GM06990 (cell line): ENCODE measurements around the gene RAPGEF2.

Source experiments
- DNase-seq: peaks from one replicate; pipeline ENCODE4 v3.0.0-alpha.2; 2011; ENCODE audit not compliant: insufficient read length; ENCODE audit errors: extremely low read depth
- H3K27me3 ChIP-seq: replicated peaks from 2 replicates; pipeline ENCODE4 v1.6.0; 2011; ENCODE audit warnings: low read length; ENCODE audit not compliant: control insufficient read depth, insufficient read depth
- H3K36me3 ChIP-seq: 2 replicates; pipeline ENCODE4 v1.5.1; 2011; ENCODE audit warnings: low read length; ENCODE audit not compliant: control insufficient read depth, insufficient read depth
- H3K4me3 ChIP-seq: replicated peaks from 2 replicates; pipeline ENCODE4 v1.5.1; 2011; ENCODE audit warnings: low read depth, mild to moderate bottlenecking, control low read depth, low read length
- CTCF ChIP-seq: IDR thresholded peaks from 2 replicates; pipeline ENCODE4 v1.5.1; 2011; ENCODE audit warnings: low read length, control low read depth, mild to moderate bottlenecking, inconsistent platforms; ENCODE audit not compliant: insufficient read depth, poor library complexity, severe bottlenecking

Gene RAPGEF2

DNA sequence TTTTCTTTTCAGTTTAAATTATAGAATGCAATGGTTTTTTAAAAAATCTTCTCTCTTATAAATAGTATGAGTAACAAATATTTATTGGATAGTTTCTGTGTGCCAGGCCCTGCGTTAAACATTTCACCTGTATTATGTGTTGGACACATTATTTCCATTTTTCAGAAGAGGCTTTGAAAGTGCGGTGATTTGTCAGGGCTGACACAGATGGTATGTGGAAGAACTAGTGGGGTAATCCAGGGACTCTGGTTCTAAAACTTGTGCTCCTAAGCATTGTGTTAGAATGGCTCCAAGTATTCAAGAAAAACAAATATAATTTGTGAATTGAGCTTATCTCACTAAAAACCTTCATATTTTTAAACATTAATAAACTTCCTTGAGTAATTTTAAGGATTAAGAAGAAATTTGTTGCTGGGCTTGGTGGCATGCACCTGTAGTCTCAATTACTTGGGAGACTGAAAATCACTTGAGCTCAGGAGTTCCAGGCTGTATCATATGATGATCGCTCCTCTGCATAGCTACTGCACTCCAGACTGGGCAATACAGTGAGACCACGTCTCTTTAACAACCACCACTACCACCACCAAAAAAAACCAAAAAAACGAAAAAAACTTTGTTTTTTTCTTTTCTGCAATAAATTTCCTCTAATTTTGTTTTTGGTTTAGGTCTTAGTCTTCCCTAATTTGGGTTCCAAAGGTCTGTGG, 40.0 kb downstream of the RAPGEF2 start:
- Histone ChIP-seq H3K4me3 (no peak overlapping the region), H3K27me3 (no peaks in the 10 kb centered on the region), H3K36me3 (no peaks in the 10 kb centered on the region)
- DNase-seq = no peak
- no peak for TF ChIP-seq CTCF

- Histone ChIP-seq H3K27me3 (no peaks in the 10 kb centered on the region), H3K36me3 (no peaks in the 10 kb centered on the region), H3K4me3 (no peak overlapping the region)
- TF ChIP-seq CTCF = no peak
- no peak for DNase-seq
Observed at GRCh38 chr4:159143687-159144086, 40.8 kb downstream of the RAPGEF2 start.

GRCh38 chr4:159144112-159144694, 41.3 kb downstream of the RAPGEF2 start:
- no peaks in the 10 kb centered on the region for H3K36me3 ChIP-seq
- no peak overlapping the region for H3K4me3 ChIP-seq
- H3K27me3 ChIP-seq = no peaks in the 10 kb centered on the region
- no peak for DNase-seq
- no peak for TF ChIP-seq CTCF

- TF ChIP-seq CTCF = no peak
- DNase-seq = no peak
- no peak overlapping the region for H3K4me3 ChIP-seq
- no peaks in the 10 kb centered on the region for H3K36me3 ChIP-seq
- no peaks in the 10 kb centered on the region for H3K27me3 ChIP-seq
Observed at GRCh38 chr4:159145318-159145991, 42.6 kb downstream of the RAPGEF2 start.

- Histone ChIP-seq H3K27me3 (no peaks in the 10 kb centered on the region), H3K4me3 (no peak overlapping the region), H3K36me3 (no peaks in the 10 kb centered on the region)
- no peak for TF ChIP-seq CTCF
- DNase-seq = no peak
Observed at GRCh38 chr4:159145992-159146330, 43.1 kb downstream of the RAPGEF2 start.
